Measurements from ENCODE around the gene LGALS7B.

- TF ChIP-seq CTCF (IDR thresholded peaks at IDR 0.05) (no peak), POLR2A (IDR thresholded peaks at IDR 0.05) (no peak)
Measured at GRCh38 chr19:38826856-38827551, 38.0 kb downstream of the LGALS7B start.
